ENCODE measurements around the gene ST3GAL3. TPM values are rescaled to one million over a fixed set of nuclear protein-coding genes. Genes with fewer than 3 reads are reported as not detected.

The ST3GAL3 gene
- total and polyA plus RNA-seq, 2 experiments from 2014 or later = 4.5 to 7.0 TPM

DNA sequence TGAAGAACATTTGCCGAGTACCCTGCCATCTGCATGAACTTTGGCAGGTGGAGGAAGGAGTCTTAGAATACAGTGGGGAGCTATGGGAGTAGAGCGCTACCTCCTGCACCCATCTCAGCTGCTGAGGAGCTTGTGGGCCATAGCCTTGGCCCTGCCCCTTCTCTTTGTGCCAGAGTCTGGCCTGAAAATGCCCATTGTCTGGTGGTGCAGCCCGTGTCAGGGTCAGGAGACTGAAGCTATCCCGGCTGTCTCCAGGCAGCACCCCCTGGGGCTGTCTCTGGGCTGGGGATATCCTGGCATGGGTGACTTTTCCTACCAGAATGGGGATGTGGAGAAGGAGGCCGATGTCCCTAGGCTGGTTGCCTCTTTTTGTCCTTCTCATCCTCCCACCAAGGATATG is 246.7 kb downstream of the ST3GAL3 start:
- Histone ChIP-seq H2AFZ (no peak overlapping the region), H3K27me3 (ENCODE audit: insufficient read depth) (no peaks in the 10 kb centered on the region), H3K9me2 (ENCODE audit: insufficient read depth) (no peaks in the 10 kb centered on the region), H4K20me1 (replicated peaks; ENCODE audit: insufficient read depth) (no peaks in the 10 kb centered on the region; the same call in 1 of the 2 replicates), H3F3A (replicated peaks; ENCODE audit: low read depth) (no peaks in the 10 kb centered on the region), H3K79me2 (replicated peaks; ENCODE audit: insufficient read depth) (0 out of 2 replicates have a peak, but pooled peaks cover 4% of the 10 kb centered on the region), H3K4me1 (ENCODE audit: insufficient read depth) (peaks cover 3% of the 10 kb centered on the region; the same call in 1 of the 2 replicates), H3K36me3 (ENCODE audit: insufficient read depth) (no peaks in the 10 kb centered on the region), H3K4me3 (no peak overlapping the region), H3K27ac (ENCODE audit: low read depth) (no peak overlapping the region), H3K4me2 (no peak overlapping the region)
- Mint-ChIP-seq H3K27me3 (ENCODE audit: insufficient read depth, low read depth, poor library complexity) (peaks cover 16% of the 10 kb centered on the region), H3K27ac (no peak overlapping the region), H3K4me3 (no peak overlapping the region), H3K9me3 (no peaks in the 10 kb centered on the region), H3K36me3 (ENCODE audit: low read depth) (no peaks in the 10 kb centered on the region; the same call in 2 of the 3 replicates), H3K4me1 (peaks cover 10% of the 10 kb centered on the region)
- DNase-seq (ENCODE audit: low spot score) (no peak), ATAC-seq (no peak)
- TF ChIP-seq, protein P1, sequence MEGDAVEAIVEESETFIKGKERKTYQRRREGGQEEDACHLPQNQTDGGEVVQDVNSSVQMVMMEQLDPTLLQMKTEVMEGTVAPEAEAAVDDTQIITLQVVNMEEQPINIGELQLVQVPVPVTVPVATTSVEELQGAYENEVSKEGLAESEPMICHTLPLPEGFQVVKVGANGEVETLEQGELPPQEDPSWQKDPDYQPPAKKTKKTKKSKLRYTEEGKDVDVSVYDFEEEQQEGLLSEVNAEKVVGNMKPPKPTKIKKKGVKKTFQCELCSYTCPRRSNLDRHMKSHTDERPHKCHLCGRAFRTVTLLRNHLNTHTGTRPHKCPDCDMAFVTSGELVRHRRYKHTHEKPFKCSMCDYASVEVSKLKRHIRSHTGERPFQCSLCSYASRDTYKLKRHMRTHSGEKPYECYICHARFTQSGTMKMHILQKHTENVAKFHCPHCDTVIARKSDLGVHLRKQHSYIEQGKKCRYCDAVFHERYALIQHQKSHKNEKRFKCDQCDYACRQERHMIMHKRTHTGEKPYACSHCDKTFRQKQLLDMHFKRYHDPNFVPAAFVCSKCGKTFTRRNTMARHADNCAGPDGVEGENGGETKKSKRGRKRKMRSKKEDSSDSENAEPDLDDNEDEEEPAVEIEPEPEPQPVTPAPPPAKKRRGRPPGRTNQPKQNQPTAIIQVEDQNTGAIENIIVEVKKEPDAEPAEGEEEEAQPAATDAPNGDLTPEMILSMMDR (conservative IDR thresholded peaks at IDR 0.05; ENCODE audit: low read depth in 2 of 2) = no peak
- TF ChIP-seq STAT1 (IDR thresholded peaks at IDR 0.05; ENCODE audit: unreplicated experiment) (no peak), NANOG (IDR thresholded peaks at IDR 0.05; ENCODE audit: borderline replicate concordance) (no peak), CREB1 (CRISPR knock-in tag; IDR thresholded peaks at IDR 0.05; ENCODE audit: low read depth) (no peak), EZH2 (IDR thresholded peaks at IDR 0.05; ENCODE audit: low read depth, unreplicated experiment) (no peak), POLR2AphosphoS5 (IDR thresholded peaks at IDR 0.05; ENCODE audit: low read depth) (no peak), EZH2phosphoT487 (IDR thresholded peaks at IDR 0.05; ENCODE audit: unreplicated experiment) (no peak), ZNF331 (CRISPR knock-in tag; IDR thresholded peaks at IDR 0.05; ENCODE audit: low read depth) (no peak), ZNF114 (CRISPR knock-in tag; IDR thresholded peaks at IDR 0.05) (no peak), JUNB (IDR thresholded peaks at IDR 0.05; ENCODE audit: unreplicated experiment) (no peak)
- TF ChIP-seq, protein P2, sequence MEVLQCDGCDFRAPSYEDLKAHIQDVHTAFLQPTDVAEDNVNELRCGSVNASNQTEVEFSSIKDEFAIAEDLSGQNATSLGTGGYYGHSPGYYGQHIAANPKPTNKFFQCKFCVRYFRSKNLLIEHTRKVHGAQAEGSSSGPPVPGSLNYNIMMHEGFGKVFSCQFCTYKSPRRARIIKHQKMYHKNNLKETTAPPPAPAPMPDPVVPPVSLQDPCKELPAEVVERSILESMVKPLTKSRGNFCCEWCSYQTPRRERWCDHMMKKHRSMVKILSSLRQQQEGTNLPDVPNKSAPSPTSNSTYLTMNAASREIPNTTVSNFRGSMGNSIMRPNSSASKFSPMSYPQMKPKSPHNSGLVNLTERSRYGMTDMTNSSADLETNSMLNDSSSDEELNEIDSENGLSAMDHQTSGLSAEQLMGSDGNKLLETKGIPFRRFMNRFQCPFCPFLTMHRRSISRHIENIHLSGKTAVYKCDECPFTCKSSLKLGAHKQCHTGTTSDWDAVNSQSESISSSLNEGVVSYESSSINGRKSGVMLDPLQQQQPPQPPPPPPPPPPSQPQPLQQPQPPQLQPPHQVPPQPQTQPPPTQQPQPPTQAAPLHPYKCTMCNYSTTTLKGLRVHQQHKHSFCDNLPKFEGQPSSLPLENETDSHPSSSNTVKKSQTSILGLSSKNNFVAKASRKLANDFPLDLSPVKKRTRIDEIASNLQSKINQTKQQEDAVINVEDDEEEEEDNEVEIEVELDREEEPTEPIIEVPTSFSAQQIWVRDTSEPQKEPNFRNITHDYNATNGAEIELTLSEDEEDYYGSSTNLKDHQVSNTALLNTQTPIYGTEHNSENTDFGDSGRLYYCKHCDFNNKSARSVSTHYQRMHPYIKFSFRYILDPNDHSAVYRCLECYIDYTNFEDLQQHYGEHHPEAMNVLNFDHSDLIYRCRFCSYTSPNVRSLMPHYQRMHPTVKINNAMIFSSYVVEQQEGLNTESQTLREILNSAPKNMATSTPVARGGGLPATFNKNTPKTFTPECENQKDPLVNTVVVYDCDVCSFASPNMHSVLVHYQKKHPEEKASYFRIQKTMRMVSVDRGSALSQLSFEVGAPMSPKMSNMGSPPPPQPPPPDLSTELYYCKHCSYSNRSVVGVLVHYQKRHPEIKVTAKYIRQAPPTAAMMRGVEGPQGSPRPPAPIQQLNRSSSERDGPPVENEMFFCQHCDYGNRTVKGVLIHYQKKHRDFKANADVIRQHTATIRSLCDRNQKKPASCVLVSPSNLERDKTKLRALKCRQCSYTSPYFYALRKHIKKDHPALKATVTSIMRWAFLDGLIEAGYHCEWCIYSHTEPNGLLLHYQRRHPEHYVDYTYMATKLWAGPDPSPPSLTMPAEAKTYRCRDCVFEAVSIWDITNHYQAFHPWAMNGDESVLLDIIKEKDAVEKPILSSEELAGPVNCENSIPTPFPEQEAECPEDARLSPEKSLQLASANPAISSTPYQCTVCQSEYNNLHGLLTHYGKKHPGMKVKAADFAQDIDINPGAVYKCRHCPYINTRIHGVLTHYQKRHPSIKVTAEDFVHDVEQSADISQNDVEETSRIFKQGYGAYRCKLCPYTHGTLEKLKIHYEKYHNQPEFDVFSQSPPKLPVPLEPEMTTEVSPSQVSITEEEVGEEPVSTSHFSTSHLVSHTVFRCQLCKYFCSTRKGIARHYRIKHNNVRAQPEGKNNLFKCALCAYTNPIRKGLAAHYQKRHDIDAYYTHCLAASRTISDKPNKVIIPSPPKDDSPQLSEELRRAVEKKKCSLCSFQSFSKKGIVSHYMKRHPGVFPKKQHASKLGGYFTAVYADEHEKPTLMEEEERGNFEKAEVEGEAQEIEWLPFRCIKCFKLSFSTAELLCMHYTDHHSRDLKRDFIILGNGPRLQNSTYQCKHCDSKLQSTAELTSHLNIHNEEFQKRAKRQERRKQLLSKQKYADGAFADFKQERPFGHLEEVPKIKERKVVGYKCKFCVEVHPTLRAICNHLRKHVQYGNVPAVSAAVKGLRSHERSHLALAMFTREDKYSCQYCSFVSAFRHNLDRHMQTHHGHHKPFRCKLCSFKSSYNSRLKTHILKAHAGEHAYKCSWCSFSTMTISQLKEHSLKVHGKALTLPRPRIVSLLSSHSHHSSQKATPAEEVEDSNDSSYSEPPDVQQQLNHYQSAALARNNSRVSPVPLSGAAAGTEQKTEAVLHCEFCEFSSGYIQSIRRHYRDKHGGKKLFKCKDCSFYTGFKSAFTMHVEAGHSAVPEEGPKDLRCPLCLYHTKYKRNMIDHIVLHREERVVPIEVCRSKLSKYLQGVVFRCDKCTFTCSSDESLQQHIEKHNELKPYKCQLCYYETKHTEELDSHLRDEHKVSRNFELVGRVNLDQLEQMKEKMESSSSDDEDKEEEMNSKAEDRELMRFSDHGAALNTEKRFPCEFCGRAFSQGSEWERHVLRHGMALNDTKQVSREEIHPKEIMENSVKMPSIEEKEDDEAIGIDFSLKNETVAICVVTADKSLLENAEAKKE (CRISPR knock-in tag; IDR thresholded peaks at IDR 0.05) = no peak

All from GM23338 (cell line).